CD4-positive, alpha-beta T cell treated with Interleukin-15 for 4 hours (primary cell): Measurements from ENCODE around the gene CACNA2D1.

Experiments used
- DNase-seq: peaks from one replicate; pipeline ENCODE4 v3.0.0-alpha.2; 2020; ENCODE audit warnings: low spot score

Gene CACNA2D1

GRCh38 chr7:82230811-82231581 lies 212.6 kb downstream of the CACNA2D1 start:
- DNase-seq = no peak

- no peak for DNase-seq
Observed at GRCh38 chr7:82229164-82229563, 214.4 kb downstream of the CACNA2D1 start.

- DNase-seq = no peak
Observed at GRCh38 chr7:82226191-82226590, 217.4 kb downstream of the CACNA2D1 start.

GRCh38 chr7:82224529-82224928 lies 219.0 kb downstream of the CACNA2D1 start:
- DNase-seq = no peak

- DNase-seq = no peak
Observed at GRCh38 chr7:82223580-82223979, 220.0 kb downstream of the CACNA2D1 start.

- DNase-seq = no peak
Observed at GRCh38 chr7:82221152-82221674, 222.4 kb downstream of the CACNA2D1 start.

- DNase-seq = no peak
Observed at GRCh38 chr7:82212466-82212865, 231.1 kb downstream of the CACNA2D1 start.

GRCh38 chr7:82211333-82211732 lies 232.2 kb downstream of the CACNA2D1 start:
- no peak for DNase-seq

- DNase-seq = no peak
Observed at GRCh38 chr7:82210416-82211184, 233.0 kb downstream of the CACNA2D1 start.

- DNase-seq = no peak
Observed at GRCh38 chr7:82209179-82209747, 234.3 kb downstream of the CACNA2D1 start.

- DNase-seq = no peak
Observed at GRCh38 chr7:82204694-82205093, 238.9 kb downstream of the CACNA2D1 start.

- DNase-seq = no peak
Observed at GRCh38 chr7:82202965-82203364, 240.6 kb downstream of the CACNA2D1 start.

- DNase-seq = no peak
Observed at GRCh38 chr7:82202107-82202506, 241.5 kb downstream of the CACNA2D1 start.

GRCh38 chr7:82200601-82201000 lies 243.0 kb downstream of the CACNA2D1 start:
- no peak for DNase-seq

- no peak for DNase-seq
Observed at GRCh38 chr7:82194016-82194643, 249.4 kb downstream of the CACNA2D1 start.

GRCh38 chr7:82188636-82189035 lies 254.9 kb downstream of the CACNA2D1 start:
- DNase-seq = no peak

GRCh38 chr7:82185443-82185842 lies 258.1 kb downstream of the CACNA2D1 start:
- DNase-seq = no peak

- DNase-seq = no peak
Observed at GRCh38 chr7:82183634-82184033, 259.9 kb downstream of the CACNA2D1 start.

GRCh38 chr7:82179311-82179710 lies 264.3 kb downstream of the CACNA2D1 start:
- no peak for DNase-seq

- DNase-seq = no peak
Observed at GRCh38 chr7:82175319-82175718, 268.3 kb downstream of the CACNA2D1 start.

- DNase-seq = no peak
Observed at GRCh38 chr7:82173400-82174021, 270.1 kb downstream of the CACNA2D1 start.

- no peak for DNase-seq
Observed at GRCh38 chr7:82172881-82173280, 270.7 kb downstream of the CACNA2D1 start.
